ENCODE measurements around the gene PAX4.
"Not testable (repeated sequence)": the region's sequence is repeated elsewhere in the genome, so short reads cannot be mapped to it uniquely, and the experiment has no call there.

Gene PAX4

GRCh38 chr7:127584648-127585043 lies 33.3 kb downstream of the PAX4 start:
- DNase-seq, result no peak

DNA sequence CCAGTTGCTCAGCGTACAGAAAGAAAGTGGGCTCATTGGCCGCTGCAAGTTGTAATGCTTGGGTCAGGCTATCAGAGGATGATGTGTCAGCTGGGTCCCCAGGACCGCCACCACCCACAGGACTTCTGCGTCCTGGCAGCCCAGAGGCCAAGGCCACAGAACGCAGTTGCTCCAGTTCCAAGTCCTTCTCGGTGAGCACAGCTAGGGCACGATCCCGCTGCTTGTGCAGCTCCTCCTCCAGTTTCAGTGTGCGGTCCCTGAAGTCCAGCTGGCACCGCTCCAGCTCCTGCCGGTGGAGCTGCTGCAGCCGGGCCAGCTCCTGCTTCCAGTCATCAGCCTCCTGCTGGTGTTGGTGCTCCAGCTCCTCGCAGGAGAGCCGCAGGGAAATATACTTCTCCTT lies 35.6 kb downstream of the PAX4 start:
- DNase-seq, result no peak

DNA sequence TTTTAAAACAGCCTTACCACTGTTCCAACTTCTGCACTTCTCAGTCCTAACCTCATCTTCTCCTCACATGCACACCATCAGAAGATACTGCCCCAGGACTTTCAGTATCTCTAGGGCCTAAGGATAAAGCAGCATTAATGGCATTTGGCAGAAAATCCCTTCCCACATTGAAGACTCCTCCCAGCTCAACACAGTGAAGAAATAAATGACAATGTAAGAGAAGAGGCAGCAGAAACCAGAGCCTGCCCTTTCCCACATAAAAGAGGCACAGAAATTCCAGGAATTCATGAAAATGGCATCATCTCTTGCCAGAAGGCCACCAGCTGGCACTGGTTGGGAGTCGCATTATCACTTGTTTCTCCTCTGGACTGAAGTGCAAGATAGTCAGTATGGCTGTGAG lies 36.2 kb downstream of the PAX4 start:
- no peak for DNase-seq

GRCh38 chr7:127580612-127581011 lies 37.3 kb downstream of the PAX4 start:
- no peak for DNase-seq

DNA sequence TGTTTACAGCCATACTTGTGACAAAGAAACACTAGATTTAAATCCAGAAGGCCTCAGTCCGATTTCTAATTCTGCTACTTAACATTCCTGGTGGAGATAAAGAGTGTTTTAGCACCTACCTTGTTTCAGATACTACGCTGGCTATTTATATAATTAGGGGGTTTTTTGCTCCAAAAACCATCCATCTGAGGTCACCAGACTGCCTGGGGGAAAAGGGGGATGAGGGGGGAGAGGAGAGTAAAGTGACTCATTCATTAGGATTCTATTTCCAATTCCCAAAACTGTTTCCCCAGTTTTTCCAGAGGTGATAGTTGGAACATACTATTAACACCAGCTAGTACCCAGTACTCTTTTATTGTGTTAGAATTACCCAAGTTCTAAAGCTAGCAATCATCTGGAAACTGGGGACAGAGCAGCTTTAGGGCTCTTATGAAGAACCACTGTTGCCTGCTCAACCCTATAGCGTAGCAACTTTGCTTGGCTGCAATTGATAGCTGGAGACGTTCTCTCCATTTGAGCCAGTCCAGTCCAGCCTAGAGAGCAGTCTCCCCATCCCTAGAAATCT lies 39.1 kb downstream of the PAX4 start:
- no peak for DNase-seq

DNA sequence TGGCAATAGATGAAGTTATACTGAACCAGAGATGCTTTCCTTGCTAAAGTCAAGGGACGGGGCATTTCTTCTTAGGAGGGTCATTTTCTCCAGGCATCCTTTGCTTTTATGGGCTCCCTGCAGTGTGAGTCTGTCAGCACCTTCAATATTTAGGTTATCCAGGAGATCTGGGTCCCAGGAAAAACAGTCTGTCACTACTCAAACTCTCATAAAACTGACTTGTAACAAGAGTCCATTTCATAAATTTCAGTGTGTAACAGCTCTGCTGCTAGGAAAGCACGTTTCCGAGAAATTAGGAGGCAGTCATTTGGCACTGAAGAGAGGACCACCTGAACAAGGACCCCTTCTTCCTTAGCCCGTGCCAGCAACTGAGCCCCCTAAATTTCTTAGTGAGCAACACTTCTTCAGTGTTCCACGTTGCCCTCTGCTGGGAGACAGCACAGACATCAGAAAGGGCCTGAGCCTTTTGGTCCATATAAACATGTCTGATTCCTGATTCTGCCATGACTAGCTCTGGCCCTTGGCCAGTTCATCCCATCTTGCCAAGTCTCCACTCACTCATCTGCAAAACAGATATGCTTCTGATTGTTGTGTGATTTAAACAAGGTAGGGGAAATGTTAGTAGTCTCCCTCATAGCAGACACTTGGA lies 39.8 kb downstream of the PAX4 start:
- no peak for DNase-seq

DNA sequence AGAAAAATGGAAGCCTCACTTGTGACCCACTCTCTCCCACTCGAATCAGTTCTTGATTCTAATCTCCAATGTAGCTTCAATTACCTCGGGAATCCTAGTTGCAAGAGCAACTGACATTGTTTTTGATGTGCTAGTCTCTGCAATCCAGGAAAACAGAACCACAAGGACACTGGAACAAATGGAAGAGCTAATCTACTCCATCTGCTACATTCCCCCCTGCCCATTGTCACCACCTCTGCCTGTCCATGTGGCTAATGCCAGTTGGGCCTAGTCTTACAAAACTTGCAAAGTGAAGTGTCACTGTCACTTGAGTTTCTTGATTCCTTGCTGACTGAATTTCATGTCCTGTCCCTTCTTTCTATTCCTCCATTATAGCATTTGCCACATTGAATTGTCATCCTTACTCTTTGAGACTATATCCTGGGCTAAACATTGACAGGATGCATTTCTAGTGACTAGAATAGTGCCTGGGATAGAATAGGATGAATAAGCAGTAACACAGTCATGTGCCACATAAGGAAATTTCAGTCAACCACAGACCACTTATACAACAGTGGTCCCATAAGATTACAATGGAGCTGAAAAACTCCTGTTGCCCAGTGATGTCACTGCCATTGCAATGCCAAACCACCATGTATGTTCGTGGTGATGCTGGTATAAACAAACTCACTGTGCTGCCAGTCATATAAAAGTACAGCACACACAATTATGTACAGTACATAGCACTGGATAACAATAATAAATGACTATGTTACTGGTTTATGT lies 46.0 kb downstream of the PAX4 start:
- DNase-seq, result no peak

DNA sequence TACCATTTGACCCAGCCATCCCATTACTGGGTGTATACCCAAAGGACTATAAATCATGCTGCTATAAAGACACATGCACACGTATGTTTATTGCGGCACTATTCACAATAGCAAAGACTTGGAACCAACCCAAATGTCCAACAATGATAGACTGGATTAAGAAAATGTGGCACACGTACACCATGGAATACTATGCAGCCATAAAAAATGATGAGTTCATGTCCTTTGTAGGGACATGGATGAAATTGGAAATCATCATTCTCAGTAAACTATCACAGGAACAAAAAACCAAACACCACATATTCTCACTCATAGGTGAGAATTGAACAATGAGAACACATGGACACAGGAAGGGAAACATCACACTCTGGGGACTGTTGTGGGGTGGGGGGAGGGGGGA lies 49.9 kb downstream of the PAX4 start:
- DNase-seq, result not testable (repeated sequence)

GRCh38 chr7:127566242-127566641 lies 51.7 kb downstream of the PAX4 start:
- no peak for DNase-seq

Measured in activated CD4-positive, CD25-positive, alpha-beta regulatory T cell treated with anti-CD3 and anti-CD28 coated beads, Interleukin-2, amount 50 U/mL, for 72 hours (primary cell).